ENCODE data around the gene ZNF202.

DNA sequence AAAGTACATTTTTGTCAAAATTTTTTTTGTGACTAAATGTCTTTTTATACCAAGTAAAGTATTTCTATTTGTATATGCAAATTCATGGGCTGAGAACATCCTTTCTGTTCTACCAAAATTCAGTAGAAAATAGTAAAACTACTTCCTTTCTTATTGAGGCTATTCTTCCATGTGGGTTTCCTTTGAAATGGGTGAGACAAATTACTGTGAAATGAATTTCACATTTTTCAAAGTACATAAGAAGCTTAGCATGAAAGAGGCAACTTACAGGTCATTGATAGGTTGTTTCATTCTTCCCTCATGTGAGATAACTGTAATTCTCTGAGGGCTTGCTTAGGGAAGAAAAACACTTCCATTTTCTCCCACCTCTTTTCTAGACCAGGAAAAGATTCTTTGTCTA, 13.9 kb upstream of the ZNF202 start:
- TF ChIP-seq POLR2A (IDR thresholded peaks at IDR 0.05; ENCODE audit: low read depth, low read length) (no peak), POLR2AphosphoS5 (IDR thresholded peaks at IDR 0.05; ENCODE audit: low read depth, low read length) (no peak), TAF1 (IDR thresholded peaks at IDR 0.05; ENCODE audit: borderline replicate concordance, low read depth, low read length) (no peak)

All from GM12892 (cell line).